HepG2 (cell line): Measurements from ENCODE around the gene SUN5. TPM values are rescaled to one million over a fixed set of nuclear protein-coding genes. Genes with fewer than 3 reads are reported as not detected.

ENCODE experiments used
- ATRX ChIP-seq: sonication (generic); formaldehyde crosslinking; IDR thresholded peaks from 2 replicates; pipeline ENCODE4 v1.4.0; 2020; ENCODE audit warnings: missing genetic modification reagents, borderline replicate concordance
- CBX2 ChIP-seq, 2 experiments: fragments of 200-600 bp in 1 of 2; sonication (generic); formaldehyde crosslinking in 1 of 2; IDR thresholded peaks; 2 replicates each; pipeline versions ENCODE4 v1.7.0 to v1.8.1; 2018 to 2022; ENCODE audit warnings: low read depth in 2 of 2, low read length in 1 of 2, mild to moderate bottlenecking in 1 of 2, missing genetic modification reagents in 1 of 2
- CHD2 ChIP-seq: IDR thresholded peaks from 2 replicates; pipeline ENCODE4 v1.6.1; 2011; ENCODE audit warnings: low read depth, low read length, improper control_type of control experiment
- HNF4A ChIP-seq: sonication (generic); formaldehyde crosslinking; IDR thresholded peaks from 2 replicates; pipeline ENCODE4 v1.4.0; 2020; ENCODE audit warnings: missing genetic modification reagents
- HNF4G ChIP-seq, 2 experiments: sonication (generic) in 1 of 2; formaldehyde crosslinking in 1 of 2; IDR thresholded peaks; 2 replicates each; pipeline versions ENCODE4 v1.4.0 to v1.6.1; 2011 to 2020; ENCODE audit warnings: borderline replicate concordance in 2 of 2, low read depth in 2 of 2, mild to moderate bottlenecking in 2 of 2, low read length in 1 of 2, missing genetic modification reagents in 1 of 2, moderate library complexity in 1 of 2
- NFAT5 ChIP-seq: sonication (generic); formaldehyde crosslinking; IDR thresholded peaks from 2 replicates; pipeline ENCODE4 v1.4.0; 2020; ENCODE audit warnings: missing genetic modification reagents
- ZNF781 ChIP-seq: sonication (generic); formaldehyde crosslinking; IDR thresholded peaks from 2 replicates; pipeline ENCODE4 v1.5.1; 2020; ENCODE audit warnings: borderline replicate concordance, mild to moderate bottlenecking, missing genetic modification reagents; ENCODE audit errors: not compliant biosample characterization
- polyA plus RNA-seq, 8 experiments: library from polyadenylated mRNA; depleted of rRNA in 3 of 8; stranded (reverse) in 7 of 8; unstranded in 1 of 8; fragments of >200 nt; fragmentation: Illumina TruSeq in 4 of 8; extraction: Trizol in 4 of 8; gene quantifications; 2 replicates each; pipeline versions ENCODE4 v1.2.1 to v1.2.3, GENCODE V29; 2011 to 2016; ENCODE audit warnings: low read depth in 4 of 8, missing spikeins in 1 of 8, mixed read lengths in 1 of 8; ENCODE audit not compliant: insufficient read depth in 1 of 8
- total RNA-seq, 5 experiments: library from RNA; depleted of rRNA; stranded (reverse); fragments of >200 nt; fragmentation: Illumina TruSeq; extraction: Trizol; gene quantifications; 2 replicates each; pipeline ENCODE4 v1.2.3, GENCODE V29; 2016; ENCODE audit warnings: low read depth in 1 of 5

Gene SUN5
- total and polyA plus RNA-seq, 2 of the 13 experiments (the other 11 are each of a cell fraction or from before 2014, with no cell fraction given) = not detected

GRCh38 chr20:32943490-32944052 lies 60.7 kb downstream of the SUN5 start (continued):
- TF ChIP-seq CHD2 = no peak
- TF ChIP-seq NFAT5 (CRISPR knock-in tag) = no peak
- peak; percentile 38; the same call in 1 of the 2 replicates for TF ChIP-seq HNF4G (IDR thresholded peaks at IDR 0.05; ENCODE audit: borderline replicate concordance, low read depth, low read length)
- TF ChIP-seq HNF4G (CRISPR knock-in tag; IDR thresholded peaks at IDR 0.05; ENCODE audit: borderline replicate concordance, low read depth) = no peak
- no peak for TF ChIP-seq ATRX
- no peak for TF ChIP-seq ZNF781
- no peak for TF ChIP-seq CBX2 (IDR thresholded peaks at IDR 0.05; ENCODE audit: low read depth, low read length)
- TF ChIP-seq CBX2 (CRISPR knock-in tag; IDR thresholded peaks at IDR 0.05; ENCODE audit: low read depth) = no peak
- peak; percentile 76 for TF ChIP-seq HNF4A (CRISPR knock-in tag)
